Calu3 (cell line): Measurements from ENCODE around the gene FBXL17. TPM values are rescaled to one million over a fixed set of nuclear protein-coding genes. Genes with fewer than 3 reads are reported as not detected.

Experiments
- BruUV-seq: library from RNA; stranded (reverse); fragments of 400-500 nt; replicated peaks from 2 replicates; lab custom pipeline; 2021; lab: Mats Ljungman, UMichigan
- CTCF ChIA-PET: fragments of 300-600 bp; sonication (Branson Sonifier 250); formaldehyde crosslinking; loops from one replicate; lab custom pipeline; 2022; ENCODE audit warnings: antibody characterized with exemption; lab: Charles Lee
- DNase-seq: peaks from one replicate; pipeline ENCODE4 v3.0.0; 2022
- H3K27ac Mint-ChIP-seq: one replicate; pipeline ENCODE4 v1.8.0; 2022; ENCODE audit warnings: mixed read lengths; ENCODE audit not compliant: unreplicated experiment
- H3K27me3 Mint-ChIP-seq: one replicate; pipeline ENCODE4 v1.8.0; 2022; ENCODE audit warnings: mixed read lengths; ENCODE audit not compliant: unreplicated experiment
- H3K36me3 Mint-ChIP-seq: one replicate; pipeline ENCODE4 v1.8.0; 2022; ENCODE audit warnings: mild to moderate bottlenecking, moderate library complexity, mixed read lengths; ENCODE audit not compliant: insufficient read depth, unreplicated experiment
- H3K4me1 Mint-ChIP-seq: one replicate; pipeline ENCODE4 v1.8.0; 2022; ENCODE audit warnings: mild to moderate bottlenecking, low read depth, mixed read lengths; ENCODE audit not compliant: unreplicated experiment
- H3K4me3 Mint-ChIP-seq: one replicate; pipeline ENCODE4 v1.8.0; 2022; ENCODE audit warnings: mild to moderate bottlenecking, low read depth, moderate library complexity, mixed read lengths; ENCODE audit not compliant: unreplicated experiment
- H3K9me3 Mint-ChIP-seq: one replicate; pipeline ENCODE4 v1.8.0; 2022; ENCODE audit warnings: low read depth, mixed read lengths; ENCODE audit not compliant: unreplicated experiment
- intact Hi-C: fragments of 100-400 bp; cut with micrococcal nuclease; formaldehyde crosslinking; loops from one replicate; pipeline ENCODE4 v1.10.0; 2022; ENCODE audit not compliant: unreplicated experiment
- total RNA-seq: library from RNA; stranded (reverse); gene quantifications from 2 replicates; pipeline ENCODE4 v1.2.3, GENCODE V29; 2022
- TF ChIP-seq, protein P1 (sequence below): fragments of 200-600 bp; IDR thresholded peaks from one replicate; pipeline ENCODE4 v1.8.0; 2022; ENCODE audit warnings: antibody characterized with exemption; ENCODE audit not compliant: unreplicated experiment

Gene FBXL17
- total RNA-seq, 1 experiment from 2014 or later: 19.6 TPM

DNA sequence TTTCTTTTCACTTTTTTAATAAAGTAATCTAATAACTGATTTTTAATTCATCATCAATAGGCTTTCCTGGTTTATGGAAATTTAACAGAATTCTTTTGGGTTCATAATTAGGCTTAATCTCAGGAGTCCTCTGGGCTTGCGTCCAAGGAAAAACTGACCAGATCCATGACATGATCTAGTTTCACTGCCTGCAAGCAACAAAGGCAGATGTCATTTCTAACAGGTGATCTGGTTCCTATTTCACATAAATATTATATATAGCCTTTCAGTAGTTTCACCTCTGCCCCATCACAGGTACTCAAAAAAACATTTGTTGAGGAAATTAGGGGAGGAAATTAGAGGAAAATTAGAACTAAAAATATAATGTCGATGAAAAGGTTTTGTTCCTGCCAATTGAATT is 126.4 kb downstream of the FBXL17 start:
- intact Hi-C loops: no loop called here
- BruUV-seq: no TSS peak
- Mint-ChIP-seq H3K27ac (no peak overlapping the region), H3K9me3 (no peaks in the 10 kb centered on the region), H3K4me3 (no peak overlapping the region), H3K36me3 (no peaks in the 10 kb centered on the region), H3K4me1 (peaks cover 14% of the 10 kb centered on the region), H3K27me3 (no peaks in the 10 kb centered on the region)
- TF ChIP-seq, protein P1, sequence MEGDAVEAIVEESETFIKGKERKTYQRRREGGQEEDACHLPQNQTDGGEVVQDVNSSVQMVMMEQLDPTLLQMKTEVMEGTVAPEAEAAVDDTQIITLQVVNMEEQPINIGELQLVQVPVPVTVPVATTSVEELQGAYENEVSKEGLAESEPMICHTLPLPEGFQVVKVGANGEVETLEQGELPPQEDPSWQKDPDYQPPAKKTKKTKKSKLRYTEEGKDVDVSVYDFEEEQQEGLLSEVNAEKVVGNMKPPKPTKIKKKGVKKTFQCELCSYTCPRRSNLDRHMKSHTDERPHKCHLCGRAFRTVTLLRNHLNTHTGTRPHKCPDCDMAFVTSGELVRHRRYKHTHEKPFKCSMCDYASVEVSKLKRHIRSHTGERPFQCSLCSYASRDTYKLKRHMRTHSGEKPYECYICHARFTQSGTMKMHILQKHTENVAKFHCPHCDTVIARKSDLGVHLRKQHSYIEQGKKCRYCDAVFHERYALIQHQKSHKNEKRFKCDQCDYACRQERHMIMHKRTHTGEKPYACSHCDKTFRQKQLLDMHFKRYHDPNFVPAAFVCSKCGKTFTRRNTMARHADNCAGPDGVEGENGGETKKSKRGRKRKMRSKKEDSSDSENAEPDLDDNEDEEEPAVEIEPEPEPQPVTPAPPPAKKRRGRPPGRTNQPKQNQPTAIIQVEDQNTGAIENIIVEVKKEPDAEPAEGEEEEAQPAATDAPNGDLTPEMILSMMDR: no peak
- CTCF ChIA-PET: interaction anchor here (0.6 kb wide), 1 partner anchor 8 kb away, joined by 3 read pairs; no protein-coding TSS in a partner anchor
- no peak for DNase-seq

DNA sequence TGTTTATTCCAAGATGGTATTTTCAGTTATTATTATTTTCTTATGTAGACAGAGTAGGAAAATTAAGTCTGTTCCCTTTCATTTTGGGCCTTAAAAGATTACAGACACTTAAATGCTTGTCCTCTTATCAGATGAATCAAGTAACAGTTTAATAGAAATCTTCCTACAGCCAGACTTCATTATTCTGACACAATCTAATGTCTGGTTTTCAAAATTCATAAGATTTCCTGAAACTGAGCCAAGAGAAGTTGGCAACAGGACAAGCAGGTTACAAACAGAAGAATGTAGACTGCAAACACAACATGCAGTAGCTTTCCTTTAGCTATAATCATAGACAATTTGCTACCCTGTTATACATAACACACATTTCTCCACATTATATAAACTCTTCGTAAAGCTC is 130.5 kb downstream of the FBXL17 start:
- Mint-ChIP-seq H3K27ac (no peak overlapping the region), H3K27me3 (no peaks in the 10 kb centered on the region), H3K36me3 (no peaks in the 10 kb centered on the region), H3K4me3 (no peak overlapping the region), H3K9me3 (no peaks in the 10 kb centered on the region), H3K4me1 (no peaks in the 10 kb centered on the region)
- peak; percentile 20 for DNase-seq
- CTCF ChIA-PET: interaction anchor here (1.0 kb wide), 1 partner anchor 9 kb away, joined by 4 read pairs; no protein-coding TSS in a partner anchor
- intact Hi-C loops: no loop called here
- TF ChIP-seq, protein P1: no peak
- no TSS peak for BruUV-seq

DNA sequence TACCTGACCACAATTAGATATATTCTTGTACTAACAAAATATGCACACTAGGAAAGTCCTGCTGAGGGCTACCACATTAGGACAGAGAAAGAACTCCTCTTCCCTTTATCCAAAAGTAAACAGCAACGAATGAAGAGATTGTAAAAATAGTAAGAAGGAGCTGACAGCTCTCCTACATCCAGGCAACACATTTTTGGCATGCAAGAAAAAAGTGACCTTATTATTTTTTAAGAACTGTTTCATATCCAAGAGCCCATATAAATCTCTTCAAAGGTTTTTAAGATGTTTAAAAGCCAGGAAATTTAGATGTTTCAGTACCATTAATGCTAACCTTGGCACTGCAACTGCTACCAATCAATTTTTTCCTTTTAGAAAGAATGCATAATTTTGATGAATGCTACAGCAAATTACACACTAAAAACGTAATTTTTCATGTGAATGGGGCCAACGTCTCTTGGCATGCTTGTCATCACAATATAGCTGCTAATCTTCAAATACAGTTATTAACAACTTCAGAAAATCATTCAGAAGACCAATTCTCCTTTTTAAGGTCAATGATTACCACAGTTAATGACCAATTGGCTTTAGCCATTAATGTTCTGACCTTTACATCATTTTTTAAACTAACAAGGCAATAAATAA is 132.0 kb downstream of the FBXL17 start:
- BruUV-seq: no TSS peak
- Mint-ChIP-seq H3K4me1 (no peaks in the 10 kb centered on the region), H3K27ac (no peak overlapping the region), H3K27me3 (no peaks in the 10 kb centered on the region), H3K4me3 (no peak overlapping the region), H3K36me3 (no peaks in the 10 kb centered on the region), H3K9me3 (no peaks in the 10 kb centered on the region)
- CTCF ChIA-PET: no interaction called here
- no peak for DNase-seq
- TF ChIP-seq, protein P1: no peak
- intact Hi-C loops: no loop called here

DNA sequence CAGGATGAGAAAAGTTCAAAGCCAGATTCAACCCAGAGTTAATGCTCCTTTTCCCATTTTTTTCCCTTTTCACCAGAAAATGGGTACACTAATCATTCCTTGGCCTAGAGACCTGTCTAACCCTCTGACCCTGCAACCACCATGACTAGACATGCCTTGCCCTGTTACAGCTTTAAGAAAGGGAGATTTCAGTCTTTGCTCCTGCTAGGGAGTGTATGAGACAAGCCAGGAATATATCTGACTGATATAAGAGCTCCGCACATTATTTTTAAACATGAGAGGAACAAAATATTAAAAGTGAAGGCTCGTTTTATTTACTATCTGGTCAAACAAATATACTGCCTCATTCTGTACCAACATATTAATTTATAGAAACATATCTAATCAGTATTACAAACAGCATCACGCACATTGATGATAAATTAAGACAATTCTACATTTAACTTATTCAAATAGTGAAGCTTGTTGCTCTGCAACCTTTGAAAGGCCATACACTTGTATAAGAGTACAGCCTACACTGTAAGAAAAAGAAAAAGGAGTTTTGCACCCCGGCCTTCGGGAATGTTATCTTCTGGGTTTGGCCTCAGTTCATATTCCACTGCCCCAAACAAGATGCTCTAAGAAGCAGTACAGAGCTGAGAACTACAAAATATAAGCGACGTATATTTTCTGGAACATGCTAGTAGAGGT is 132.7 kb downstream of the FBXL17 start:
- Mint-ChIP-seq H3K36me3 (no peaks in the 10 kb centered on the region), H3K4me1 (no peaks in the 10 kb centered on the region), H3K27ac (no peak overlapping the region), H3K4me3 (no peak overlapping the region), H3K9me3 (no peaks in the 10 kb centered on the region), H3K27me3 (no peaks in the 10 kb centered on the region)
- TF ChIP-seq, protein P1: no peak
- CTCF ChIA-PET: interaction anchor here (0.5 kb wide), 1 partner anchor 83 kb away, joined by 4 read pairs; no protein-coding TSS in a partner anchor
- intact Hi-C loops: no loop called here
- no peak for DNase-seq
- BruUV-seq: no TSS peak
